Measurements from ENCODE around the gene ZNF423.

DNA sequence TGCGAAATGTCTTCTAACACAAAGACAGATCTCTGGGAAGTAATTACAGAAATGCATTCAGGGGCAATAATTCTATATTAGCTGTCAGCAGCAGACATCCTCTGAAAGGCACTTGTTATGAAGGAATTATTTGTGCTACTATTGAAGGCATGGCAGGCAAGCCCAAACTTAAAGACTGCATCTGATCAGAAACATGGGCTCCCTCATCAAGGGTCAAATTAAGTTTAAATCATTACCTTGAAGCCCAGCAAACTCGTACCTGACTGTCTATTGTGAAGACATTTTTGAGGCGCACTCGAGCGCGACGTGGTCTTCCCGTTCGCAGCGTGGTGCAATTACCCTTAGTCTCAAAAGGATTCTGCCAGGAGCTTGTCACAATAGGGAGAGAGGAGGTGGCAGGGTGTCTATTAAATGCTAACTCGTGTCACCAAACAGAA, 110.6 kb downstream of the ZNF423 start:
- TF ChIP-seq EZH2 (IDR thresholded peaks at IDR 0.05; ENCODE audit: borderline replicate concordance, low read length) = no peak
- TF ChIP-seq, protein P1, sequence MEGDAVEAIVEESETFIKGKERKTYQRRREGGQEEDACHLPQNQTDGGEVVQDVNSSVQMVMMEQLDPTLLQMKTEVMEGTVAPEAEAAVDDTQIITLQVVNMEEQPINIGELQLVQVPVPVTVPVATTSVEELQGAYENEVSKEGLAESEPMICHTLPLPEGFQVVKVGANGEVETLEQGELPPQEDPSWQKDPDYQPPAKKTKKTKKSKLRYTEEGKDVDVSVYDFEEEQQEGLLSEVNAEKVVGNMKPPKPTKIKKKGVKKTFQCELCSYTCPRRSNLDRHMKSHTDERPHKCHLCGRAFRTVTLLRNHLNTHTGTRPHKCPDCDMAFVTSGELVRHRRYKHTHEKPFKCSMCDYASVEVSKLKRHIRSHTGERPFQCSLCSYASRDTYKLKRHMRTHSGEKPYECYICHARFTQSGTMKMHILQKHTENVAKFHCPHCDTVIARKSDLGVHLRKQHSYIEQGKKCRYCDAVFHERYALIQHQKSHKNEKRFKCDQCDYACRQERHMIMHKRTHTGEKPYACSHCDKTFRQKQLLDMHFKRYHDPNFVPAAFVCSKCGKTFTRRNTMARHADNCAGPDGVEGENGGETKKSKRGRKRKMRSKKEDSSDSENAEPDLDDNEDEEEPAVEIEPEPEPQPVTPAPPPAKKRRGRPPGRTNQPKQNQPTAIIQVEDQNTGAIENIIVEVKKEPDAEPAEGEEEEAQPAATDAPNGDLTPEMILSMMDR (conservative IDR thresholded peaks at IDR 0.05 in 1 of 2, IDR thresholded peaks at IDR 0.05 in 1 of 2; ENCODE audit: extremely low read depth in 1 of 2, insufficient read depth in 1 of 2, low read depth in 1 of 2, low read length in 2 of 2) = no peak
